ENCODE results near the gene CPSF4.

DNA sequence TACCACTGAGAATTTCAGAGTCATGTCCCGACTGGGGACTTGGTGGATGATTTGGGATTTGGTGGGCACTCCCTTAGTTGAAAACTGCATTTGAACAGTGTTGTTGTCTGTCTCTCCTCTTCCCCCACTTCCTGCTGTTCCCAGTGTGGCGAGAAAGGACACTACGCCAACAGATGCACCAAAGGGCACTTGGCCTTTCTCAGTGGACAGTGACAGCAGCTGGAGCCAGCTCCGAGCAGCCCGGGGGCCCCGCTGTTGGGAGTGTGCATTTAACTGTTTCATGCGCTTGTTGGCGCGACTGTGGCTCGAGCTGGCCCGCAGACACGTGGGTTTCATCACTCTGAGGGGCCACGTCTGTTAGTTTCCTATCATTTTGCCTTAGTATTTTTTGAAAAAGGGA is 17.5 kb downstream of the CPSF4 start:
- TF ChIP-seq, protein P1, sequence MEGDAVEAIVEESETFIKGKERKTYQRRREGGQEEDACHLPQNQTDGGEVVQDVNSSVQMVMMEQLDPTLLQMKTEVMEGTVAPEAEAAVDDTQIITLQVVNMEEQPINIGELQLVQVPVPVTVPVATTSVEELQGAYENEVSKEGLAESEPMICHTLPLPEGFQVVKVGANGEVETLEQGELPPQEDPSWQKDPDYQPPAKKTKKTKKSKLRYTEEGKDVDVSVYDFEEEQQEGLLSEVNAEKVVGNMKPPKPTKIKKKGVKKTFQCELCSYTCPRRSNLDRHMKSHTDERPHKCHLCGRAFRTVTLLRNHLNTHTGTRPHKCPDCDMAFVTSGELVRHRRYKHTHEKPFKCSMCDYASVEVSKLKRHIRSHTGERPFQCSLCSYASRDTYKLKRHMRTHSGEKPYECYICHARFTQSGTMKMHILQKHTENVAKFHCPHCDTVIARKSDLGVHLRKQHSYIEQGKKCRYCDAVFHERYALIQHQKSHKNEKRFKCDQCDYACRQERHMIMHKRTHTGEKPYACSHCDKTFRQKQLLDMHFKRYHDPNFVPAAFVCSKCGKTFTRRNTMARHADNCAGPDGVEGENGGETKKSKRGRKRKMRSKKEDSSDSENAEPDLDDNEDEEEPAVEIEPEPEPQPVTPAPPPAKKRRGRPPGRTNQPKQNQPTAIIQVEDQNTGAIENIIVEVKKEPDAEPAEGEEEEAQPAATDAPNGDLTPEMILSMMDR (IDR thresholded peaks at IDR 0.05; ENCODE audit: insufficient read depth, low read length, poor library complexity, severe bottlenecking), result no peak
- no peak for TF ChIP-seq EZH2phosphoT487 (conservative IDR thresholded peaks at IDR 0.05; ENCODE audit: low read length)
